Small intestine (tissue), 7 donors: ENCODE measurements around the gene CMKLR1. TPM values are rescaled to one million over a fixed set of nuclear protein-coding genes. Genes with fewer than 3 reads are reported as not detected.

ENCODE experiments used
- DNase-seq, 2 donors: peaks; one replicate each; pipeline versions ENCODE4 v3.0.0 to v3.0.0-alpha.2; 2013
- FAIRE-seq: peaks from 2 replicates; lab custom pipeline; 2012; peaks lifted over from hg19 to GRCh38; lab: Jason Lieb, UNC
- H3K27ac ChIP-seq, 3 donors: one replicate each; pipeline ENCODE4 v1.5.1; 2013; ENCODE audit warnings: low read length in 2 of 3, mild to moderate bottlenecking in 2 of 3, control low read depth in 1 of 3, inconsistent platforms in 1 of 3, low read depth in 1 of 3, moderate library complexity in 1 of 3
- H3K27me3 ChIP-seq, 3 donors: one replicate each; pipeline ENCODE4 v1.6.1; 2013; ENCODE audit warnings: low read length in 3 of 3, inconsistent platforms in 1 of 3; ENCODE audit not compliant: control insufficient read depth in 3 of 3, insufficient read depth in 3 of 3
- H3K36me3 ChIP-seq, 3 donors: one replicate each; pipeline ENCODE4 v1.6.1; 2013; ENCODE audit warnings: low read length in 3 of 3, inconsistent platforms in 1 of 3, low read depth in 1 of 3, mild to moderate bottlenecking in 1 of 3, moderate library complexity in 1 of 3; ENCODE audit not compliant: control insufficient read depth in 3 of 3, insufficient read depth in 2 of 3
- H3K4me1 ChIP-seq, 3 donors: one replicate each; pipeline ENCODE4 v1.6.1; 2013; ENCODE audit warnings: low read length in 2 of 3, inconsistent platforms in 1 of 3, low read depth in 1 of 3, mild to moderate bottlenecking in 1 of 3, moderate library complexity in 1 of 3; ENCODE audit not compliant: control insufficient read depth in 3 of 3, insufficient read depth in 2 of 3
- H3K4me3 ChIP-seq, 3 donors: one replicate each; pipeline ENCODE4 v1.5.1; 2013; ENCODE audit warnings: low read length in 3 of 3, control low read depth in 1 of 3, inconsistent platforms in 1 of 3, low read depth in 1 of 3, mild to moderate bottlenecking in 1 of 3, moderate library complexity in 1 of 3
- H3K9me3 ChIP-seq, 2 donors: one replicate each; pipeline ENCODE4 v1.6.1; 2013; ENCODE audit warnings: low read depth in 1 of 2, low read length in 1 of 2; ENCODE audit not compliant: control insufficient read depth in 2 of 2, insufficient read depth in 1 of 2
- WGBS, 3 donors: extraction: QIAGEN DNeasy Blood & Tissue Kit; methylation state at CpG; one replicate each; pipeline ENCODE4 v1.1.7; 2013; 5-methylcytosine and 5-hydroxymethylcytosine counted together
- polyA plus RNA-seq, 4 donors: library from polyadenylated mRNA; stranded (reverse) in 3 of 4; unstranded in 1 of 4; fragments of 200-250 nt in 3 of 4; fragments of 120-200 nt in 1 of 4; gene quantifications; one replicate each; pipeline versions ENCODE4 v1.2.1 to v1.2.3, GENCODE V29; 2013
- donor health status: healthy with polysubstance abuse.
- donor health status: control.
- donor health status: control.
- donor health status: Bipolar disorder and iron deficiency.
- donor health status: healthy.

Gene CMKLR1
- polyA plus RNA-seq, 4 donors, result 1.1 to 5.5 (median 2.6) TPM

DNA sequence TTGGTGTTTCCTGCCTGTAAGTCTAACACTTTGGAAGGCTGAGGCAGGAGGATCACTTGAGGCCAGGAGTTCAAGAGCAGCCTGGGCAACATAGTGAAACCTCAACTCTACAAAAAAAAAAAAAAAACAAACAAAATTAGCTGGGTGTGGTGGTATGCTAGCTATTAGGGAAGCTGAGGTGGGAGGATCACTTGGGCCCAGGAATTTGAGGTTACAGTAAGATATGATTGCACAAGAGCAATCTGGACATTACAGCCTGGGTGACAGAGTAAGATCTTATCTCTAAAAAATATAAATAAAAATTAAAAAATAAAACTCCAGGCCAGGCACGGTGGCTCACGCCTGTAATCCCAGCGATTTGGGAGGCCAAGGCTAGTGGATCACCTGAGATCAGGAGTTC is 39.8 kb upstream of the CMKLR1 start:
- H3K27ac ChIP-seq, result no peak overlapping the region
- DNase-seq (no peak), FAIRE-seq (no peak)
- H3K27me3 ChIP-seq, result no peaks in the 10 kb centered on the region
- no peaks in the 10 kb centered on the region for H3K4me1 ChIP-seq
- peaks cover 0 to 2% of the 10 kb centered on the region in 2 donors for H3K9me3 ChIP-seq
- whole genome bisulfite sequencing, 3 donors, result 88 to 94% (median 89%) methylated on average over 3 of the region's 3 CpGs
- no peaks in the 10 kb centered on the region for H3K36me3 ChIP-seq
- H3K4me3 ChIP-seq, result no peak overlapping the region

DNA sequence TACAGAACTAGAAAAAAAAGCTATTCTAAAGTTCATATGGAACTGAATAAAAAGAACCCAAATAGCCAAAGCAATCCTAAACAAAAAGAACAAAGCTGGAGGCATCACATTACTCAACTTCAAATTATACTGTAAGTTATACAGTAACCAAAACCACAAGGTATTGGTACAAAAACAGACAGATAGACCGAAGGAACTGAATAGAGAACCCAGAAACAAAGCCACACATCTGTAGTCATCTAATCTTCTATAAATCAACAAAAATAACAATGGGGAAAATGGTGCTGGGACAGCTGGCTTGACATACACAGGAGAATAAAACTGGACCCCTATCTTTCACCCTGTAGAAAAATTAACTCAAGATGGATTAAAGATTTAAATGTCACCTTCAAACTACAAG is 38.1 kb upstream of the CMKLR1 start:
- Histone ChIP-seq H3K27ac (no peak overlapping the region), H3K27me3 (no peaks in the 10 kb centered on the region), H3K4me1 (no peaks in the 10 kb centered on the region), H3K9me3 (peaks cover 0 to 11% of the 10 kb centered on the region in 2 donors), H3K36me3 (no peaks in the 10 kb centered on the region), H3K4me3 (no peak overlapping the region)
- DNase-seq, result no peak
- FAIRE-seq, result no peak
- WGBS, 3 donors, result 54 to 56% (median 54%) methylated on average over 1 of the region's 1 CpG

DNA sequence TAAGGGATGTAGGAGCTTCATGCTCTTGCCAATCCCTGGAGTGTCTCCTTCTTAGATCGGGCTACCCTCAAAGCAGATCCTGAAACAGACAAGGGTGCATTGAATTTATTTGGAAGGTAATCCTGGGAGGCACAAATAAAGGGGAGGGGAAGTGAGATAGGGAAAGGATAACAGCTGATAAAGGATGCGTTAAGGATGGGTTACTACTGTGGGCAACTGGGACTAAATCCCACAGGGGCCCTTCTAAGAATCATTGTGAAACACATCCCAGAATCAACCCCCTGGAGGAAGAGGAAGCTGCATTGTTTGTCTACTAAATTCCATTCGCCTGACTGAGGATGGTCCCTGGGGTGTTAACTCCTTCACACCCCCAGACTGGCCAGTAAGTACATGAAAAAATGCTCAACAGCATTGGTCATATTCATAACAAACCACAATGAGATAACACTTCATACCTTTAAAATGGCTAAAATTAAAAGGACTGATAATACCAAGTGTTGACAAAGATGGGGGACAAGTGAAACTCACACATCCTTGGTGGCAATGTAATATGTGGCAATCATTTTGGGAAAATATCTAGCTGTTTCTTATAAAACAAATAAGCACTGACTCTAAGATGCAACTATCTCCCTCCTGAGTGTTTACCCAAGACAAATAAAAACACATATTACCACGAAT is 37.0 kb upstream of the CMKLR1 start:
- WGBS, 3 donors, result 35 to 60% (median 45%) methylated on average over 4 of the region's 4 CpGs
- H3K4me3 ChIP-seq, result no peak overlapping the region
- H3K36me3 ChIP-seq, result no peaks in the 10 kb centered on the region

DNA sequence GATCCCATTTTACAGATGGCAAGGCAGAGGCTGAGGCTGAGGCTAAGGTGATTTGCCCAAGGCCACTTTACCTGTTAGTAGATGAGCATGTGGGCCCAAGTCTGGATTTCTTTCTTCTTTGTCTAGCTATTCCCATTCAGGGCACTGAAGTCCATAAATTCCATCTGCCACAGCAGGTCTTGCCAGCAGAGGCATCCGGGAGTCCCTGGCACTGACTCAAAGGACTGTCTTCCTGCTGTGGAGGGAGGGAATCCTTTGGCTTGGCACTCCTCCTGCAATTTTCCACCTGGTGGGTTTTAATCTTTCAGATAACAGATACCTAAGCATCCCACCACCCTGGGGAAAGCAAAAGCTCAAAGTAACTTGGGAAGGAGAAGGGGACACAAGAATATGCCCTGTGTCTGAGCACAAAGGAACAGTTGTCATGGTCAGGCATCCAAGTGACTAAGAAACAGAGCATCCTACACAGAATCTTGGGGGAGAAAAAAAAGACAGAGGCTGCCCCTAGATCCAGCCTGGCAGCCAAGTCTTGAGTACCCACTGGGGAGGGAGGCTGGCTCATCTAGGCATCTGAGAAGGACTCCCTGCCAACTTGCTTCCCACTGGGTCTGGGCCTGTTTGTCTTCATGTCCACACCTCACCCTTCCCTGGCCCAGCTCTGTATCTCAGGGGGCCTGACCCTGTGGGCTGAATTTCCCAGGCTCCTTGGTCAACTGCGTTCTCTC is 35.6 kb upstream of the CMKLR1 start:
- Histone ChIP-seq H3K36me3 (no peaks in the 10 kb centered on the region), H3K4me3 (no peak overlapping the region), H3K9me3 (peaks cover 0 to 11% of the 10 kb centered on the region in 2 donors), H3K27ac (no peak overlapping the region), H3K27me3 (no peaks in the 10 kb centered on the region), H3K4me1 (no peaks in the 10 kb centered on the region)
- whole genome bisulfite sequencing, 3 donors, result 82 to 85% (median 83%) methylated on average over 2 of the region's 2 CpGs
- no peak for DNase-seq
- FAIRE-seq, result no peak

More for the DNA sequence above, 37.0 kb upstream of the CMKLR1 start:
- H3K9me3 ChIP-seq, result peaks cover 0 to 11% of the 10 kb centered on the region in 2 donors
- H3K27ac ChIP-seq, result no peak overlapping the region
- no peak for DNase-seq
- no peaks in the 10 kb centered on the region for H3K27me3 ChIP-seq
- H3K4me1 ChIP-seq, result no peaks in the 10 kb centered on the region
- FAIRE-seq, result no peak

DNA sequence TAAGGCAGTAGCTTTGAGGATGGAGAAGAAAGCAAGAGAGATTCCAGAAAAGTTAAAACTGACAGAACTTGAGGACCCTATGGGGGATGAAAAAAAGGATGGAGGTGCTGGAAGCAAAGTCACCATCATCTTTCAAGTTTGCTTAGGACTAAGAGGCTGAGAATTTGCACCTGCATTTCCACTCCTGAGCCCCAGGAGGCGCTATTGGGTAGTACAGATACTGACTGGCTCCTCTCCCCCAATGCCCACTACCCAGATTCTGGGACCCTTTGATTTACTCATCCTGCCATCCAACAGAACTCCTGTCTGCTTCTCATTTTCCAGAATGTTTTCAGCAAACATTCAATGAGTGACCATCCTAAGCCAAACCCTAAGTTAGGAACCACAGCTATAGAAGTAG is 34.0 kb upstream of the CMKLR1 start:
- no peaks in the 10 kb centered on the region for H3K4me1 ChIP-seq
- no peaks in the 10 kb centered on the region for H3K36me3 ChIP-seq
- peaks cover 0 to 11% of the 10 kb centered on the region in 2 donors for H3K9me3 ChIP-seq
- H3K4me3 ChIP-seq, result no peak overlapping the region
- WGBS, 3 donors, result 5 to 18% (median 14%) methylated on average over 1 of the region's 1 CpG
- DNase-seq (no peak), FAIRE-seq (no peak)
- H3K27ac ChIP-seq, result no peak overlapping the region
- peaks cover 0 to 2% (median 0%) of the 10 kb centered on the region in 3 donors for H3K27me3 ChIP-seq

DNA sequence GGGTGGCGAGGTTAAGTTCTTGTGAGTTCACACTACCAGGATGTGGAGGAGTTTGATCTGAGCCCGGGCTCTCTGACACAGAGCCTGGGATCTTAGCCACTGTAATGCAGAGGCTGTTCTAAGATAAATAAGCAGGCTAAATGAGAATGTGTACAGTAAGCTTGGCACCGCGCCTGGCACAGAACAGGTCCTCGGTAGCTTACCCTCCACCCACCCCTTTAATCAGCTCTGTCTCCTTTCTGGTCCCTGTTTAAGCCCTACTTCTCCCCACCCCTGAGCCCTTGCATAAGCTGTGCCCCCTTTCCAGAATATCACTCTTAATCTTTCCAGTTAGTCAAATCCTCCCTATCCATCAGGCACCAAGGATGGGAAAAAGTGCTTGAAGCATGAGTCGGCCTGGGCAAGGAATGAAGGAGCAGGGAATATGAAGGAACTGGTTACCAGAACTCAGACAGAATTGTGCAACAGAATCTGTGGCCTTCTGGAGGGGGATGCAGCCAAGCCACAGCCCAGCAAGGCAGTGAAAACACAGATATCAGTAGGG is 32.8 kb upstream of the CMKLR1 start:
- peaks cover 0 to 2% (median 0%) of the 10 kb centered on the region in 3 donors for H3K27me3 ChIP-seq
- no peak for FAIRE-seq
- WGBS, 3 donors, result 67 to 71% (median 69%) methylated on average over 6 of the region's 6 CpGs
- peaks cover 0 to 11% of the 10 kb centered on the region in 2 donors for H3K9me3 ChIP-seq
- no peak overlapping the region for H3K27ac ChIP-seq
- no peak overlapping the region for H3K4me3 ChIP-seq
- DNase-seq, result no peak
- H3K36me3 ChIP-seq, result no peaks in the 10 kb centered on the region
- no peaks in the 10 kb centered on the region for H3K4me1 ChIP-seq

DNA sequence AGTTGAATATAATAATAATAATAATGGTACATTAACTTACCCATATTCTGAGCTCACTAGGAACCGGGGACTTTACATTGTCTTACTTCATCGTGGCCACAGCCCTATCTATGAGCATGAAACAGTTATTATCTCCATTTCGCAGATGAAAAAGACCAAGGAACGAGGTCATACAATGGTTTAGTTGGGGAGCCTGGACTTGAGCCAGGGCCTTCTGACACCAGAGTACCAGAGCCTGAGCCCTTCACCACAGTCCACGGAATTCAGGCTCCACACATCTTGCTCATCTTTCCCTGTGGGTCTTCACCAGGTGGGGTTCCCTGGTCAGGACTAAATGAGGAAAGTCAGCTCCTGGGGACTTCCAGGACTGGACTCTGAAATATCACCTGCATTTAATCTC is 31.3 kb upstream of the CMKLR1 start:
- Histone ChIP-seq H3K27ac (no peak overlapping the region), H3K27me3 (peaks cover 0 to 2% (median 0%) of the 10 kb centered on the region in 3 donors), H3K4me3 (no peak overlapping the region), H3K36me3 (no peaks in the 10 kb centered on the region), H3K9me3 (peaks cover 0 to 11% of the 10 kb centered on the region in 2 donors), H3K4me1 (no peaks in the 10 kb centered on the region)
- 67 to 77% (median 72%) methylated on average over 5 of the region's 5 CpGs for WGBS, 3 donors
- DNase-seq, result no peak
- FAIRE-seq, result no peak

DNA sequence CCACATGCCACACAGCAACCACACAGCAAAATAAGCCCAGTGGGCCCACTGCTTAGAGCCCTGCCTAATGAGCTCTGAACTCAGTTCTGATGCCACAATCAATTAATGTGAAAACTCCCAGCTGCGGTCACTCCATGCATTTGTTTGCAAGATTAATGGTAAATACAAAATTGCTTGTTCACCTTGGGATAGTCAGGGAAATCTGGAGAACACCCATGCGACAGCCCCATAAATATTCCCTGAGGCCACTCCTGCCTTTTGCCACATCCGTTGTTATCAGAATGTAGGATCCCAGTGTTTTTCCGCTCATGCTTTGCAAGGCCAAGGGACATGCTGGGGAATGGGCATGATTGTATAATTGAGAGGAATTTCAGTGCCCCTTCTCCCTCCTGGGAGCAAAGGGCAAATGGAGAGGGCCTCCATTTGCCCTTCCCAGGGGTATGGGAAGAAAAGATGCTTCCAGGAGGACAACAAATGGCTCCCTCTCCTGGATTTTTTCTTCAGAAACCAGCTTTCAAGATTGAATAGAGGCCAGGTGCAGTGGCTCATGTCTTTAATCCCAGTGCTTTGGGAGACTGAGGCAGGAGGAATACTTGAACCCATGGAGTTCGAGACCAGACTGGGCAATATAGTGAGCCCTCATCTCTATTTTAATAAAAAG is 30.8 kb upstream of the CMKLR1 start:
- no peak for DNase-seq
- Histone ChIP-seq H3K4me3 (no peak overlapping the region), H3K4me1 (no peaks in the 10 kb centered on the region), H3K27ac (no peak overlapping the region), H3K27me3 (peaks cover 0 to 2% (median 0%) of the 10 kb centered on the region in 3 donors), H3K9me3 (peaks cover 0 to 11% of the 10 kb centered on the region in 2 donors), H3K36me3 (no peaks in the 10 kb centered on the region)
- no peak for FAIRE-seq
- 74 to 83% (median 77%) methylated on average over 5 of the region's 5 CpGs for WGBS, 3 donors
